Measurements from ENCODE around the gene TP53I3.

GRCh38 chr2:24051833-24052232 is 32.8 kb downstream of the TP53I3 start:
- TF ChIP-seq CTCF (IDR thresholded peaks at IDR 0.05 in 4 of 5, conservative IDR thresholded peaks at IDR 0.05 in 1 of 5) (no peak), POLR2A (IDR thresholded peaks at IDR 0.05) (no peak)
